ENCODE measurements around the gene SAMD8.
"Not testable (repeated sequence)": the region's sequence is repeated elsewhere in the genome, so short reads cannot be mapped to it uniquely, and the experiment has no call there.

The SAMD8 gene

DNA sequence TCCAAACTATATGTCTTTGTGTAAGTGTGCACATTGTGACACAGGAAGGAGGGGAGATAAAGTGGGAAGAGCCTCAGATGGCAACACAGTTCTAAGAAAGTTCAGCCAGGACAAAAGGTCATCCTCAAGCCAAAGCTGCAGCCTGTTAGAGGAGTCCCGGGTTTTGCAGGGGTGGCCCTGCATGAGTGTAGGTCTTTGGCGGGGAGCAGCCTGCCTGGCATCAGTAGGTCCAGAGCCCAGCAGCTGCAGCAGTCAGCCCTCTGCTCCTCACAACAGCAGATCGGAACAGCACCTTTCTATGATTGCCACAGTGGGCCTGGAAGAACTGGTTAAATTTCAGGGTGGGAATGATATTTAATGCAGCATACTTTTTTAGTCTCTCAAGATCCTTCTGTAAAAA, 85.6 kb downstream of the SAMD8 start:
- DNase-seq: no peak

DNA sequence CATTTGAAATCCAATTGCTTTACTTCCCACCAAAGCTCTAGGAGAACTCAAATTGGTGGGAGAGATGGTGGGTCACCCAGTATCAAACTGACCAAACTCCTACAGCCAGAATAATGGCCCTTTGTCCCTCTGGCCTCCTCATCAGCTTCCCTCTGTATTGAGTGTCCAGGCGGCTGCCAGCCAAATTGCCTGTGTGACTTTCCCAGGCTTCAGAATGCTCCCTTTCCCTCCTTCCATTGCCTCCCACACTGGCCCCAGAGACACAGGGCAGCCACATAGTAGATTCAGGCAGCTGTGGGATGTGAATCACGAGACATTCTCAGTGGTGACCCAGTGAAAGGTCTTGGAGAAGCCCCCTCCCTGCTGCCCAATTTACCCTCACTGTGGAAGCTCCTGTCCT, 86.5 kb downstream of the SAMD8 start:
- no peak for DNase-seq

DNA sequence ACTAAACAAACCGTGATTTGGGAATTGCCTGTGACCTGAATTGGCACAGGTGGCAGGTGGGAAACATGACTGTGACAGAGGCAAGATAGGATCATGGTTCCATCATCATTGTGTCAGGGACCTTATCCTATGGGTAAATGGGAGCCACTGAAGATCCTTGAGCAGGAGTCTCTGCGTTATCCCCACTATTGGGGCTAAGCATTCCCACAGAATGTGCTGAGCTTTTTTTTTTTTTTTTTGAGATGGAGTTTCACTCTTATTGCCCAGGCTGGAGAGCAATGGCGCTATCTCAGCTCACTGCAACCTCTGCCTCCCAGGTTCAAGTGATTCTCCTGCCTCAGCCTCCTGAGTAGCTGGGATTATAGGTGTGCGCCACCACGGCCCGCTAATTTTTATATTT, 88.5 kb downstream of the SAMD8 start:
- not testable (repeated sequence) for DNase-seq

DNA sequence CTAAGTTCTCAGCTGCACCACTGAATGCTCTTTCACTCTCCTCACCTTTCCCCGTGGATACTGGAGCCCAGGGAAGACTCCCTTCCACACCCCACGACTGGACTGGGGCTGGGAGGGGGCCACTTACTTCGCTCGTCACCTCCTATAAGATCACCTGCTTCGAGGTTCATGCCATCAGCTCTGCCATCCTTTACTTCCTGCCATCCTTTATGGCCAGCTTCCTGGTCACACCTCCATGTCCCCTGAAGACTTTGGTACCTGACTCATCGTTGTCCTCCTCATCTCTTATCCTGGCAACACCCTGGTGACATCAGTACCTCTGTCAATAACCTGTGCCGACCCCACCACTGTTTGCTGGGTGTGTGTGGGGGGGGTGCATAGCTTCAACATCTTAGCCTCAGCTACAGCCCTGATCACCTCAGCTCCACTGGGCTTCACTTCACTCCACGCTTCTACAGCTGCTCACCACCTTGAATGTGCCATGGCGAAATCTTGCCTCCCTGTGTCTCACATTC, 90.4 kb downstream of the SAMD8 start:
- no peak for DNase-seq

DNA sequence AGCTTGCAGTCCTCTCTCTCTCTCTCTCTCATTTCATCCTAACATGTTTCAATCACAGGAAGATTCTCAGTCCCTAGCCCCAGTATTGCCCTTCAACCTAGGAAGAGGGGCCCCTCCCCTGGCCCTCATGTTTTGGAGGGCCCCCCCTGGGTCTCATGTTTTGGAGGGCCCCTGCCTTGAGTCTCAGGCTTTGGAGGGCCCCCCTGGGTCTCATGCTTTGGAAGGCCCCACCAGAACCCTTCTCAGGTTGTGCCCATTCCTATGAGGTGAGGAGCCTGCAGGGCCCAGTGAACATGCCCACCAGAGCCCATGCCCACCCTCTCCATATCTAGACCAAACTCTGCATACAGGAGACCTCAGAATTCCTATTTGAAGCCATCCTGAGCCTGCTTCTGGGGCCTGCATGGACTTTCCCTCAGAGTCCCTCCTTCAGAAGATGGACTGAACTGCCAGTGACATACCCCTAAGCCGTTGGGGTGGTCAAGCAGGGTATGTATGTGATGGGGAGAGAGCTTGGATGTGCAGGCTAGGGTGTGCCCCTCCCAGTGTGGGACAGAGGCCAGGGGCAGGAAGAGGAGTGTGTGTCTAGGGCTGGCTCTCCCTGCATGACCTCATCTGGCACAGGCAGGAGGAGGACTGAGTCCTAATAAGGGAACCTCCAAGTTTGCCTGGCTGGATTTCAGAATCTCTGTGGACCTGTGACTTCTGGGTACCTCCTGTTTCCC, 91.0 kb downstream of the SAMD8 start:
- no peak for DNase-seq

DNA sequence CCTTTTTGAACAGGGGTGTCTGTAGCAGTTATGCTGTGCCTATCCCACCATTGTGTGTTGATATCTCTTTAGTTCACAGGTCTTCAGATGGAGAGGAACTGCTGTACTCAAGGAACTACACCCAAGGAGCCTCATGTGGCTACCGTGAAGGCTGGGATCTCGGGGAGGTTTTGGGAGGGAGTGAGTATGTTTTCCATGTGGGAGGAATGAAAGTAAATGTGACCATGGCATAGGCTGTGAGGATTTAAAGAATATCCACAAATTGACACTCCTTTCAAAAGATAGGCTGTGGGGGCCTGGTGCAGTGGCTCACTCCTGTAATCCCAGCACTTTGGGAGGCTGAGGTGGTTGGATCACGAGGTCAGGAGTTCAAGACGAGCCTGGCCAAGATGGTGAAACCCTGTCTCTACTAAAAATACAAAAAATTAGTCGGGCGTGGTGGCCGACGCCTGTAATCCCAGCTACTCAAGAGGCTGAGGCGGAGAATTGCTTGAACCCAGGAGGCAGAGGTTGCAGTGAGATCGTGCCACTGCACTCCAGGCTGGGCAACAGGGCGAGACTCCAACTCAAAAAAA, 91.7 kb downstream of the SAMD8 start:
- not testable (repeated sequence) for DNase-seq

DNA sequence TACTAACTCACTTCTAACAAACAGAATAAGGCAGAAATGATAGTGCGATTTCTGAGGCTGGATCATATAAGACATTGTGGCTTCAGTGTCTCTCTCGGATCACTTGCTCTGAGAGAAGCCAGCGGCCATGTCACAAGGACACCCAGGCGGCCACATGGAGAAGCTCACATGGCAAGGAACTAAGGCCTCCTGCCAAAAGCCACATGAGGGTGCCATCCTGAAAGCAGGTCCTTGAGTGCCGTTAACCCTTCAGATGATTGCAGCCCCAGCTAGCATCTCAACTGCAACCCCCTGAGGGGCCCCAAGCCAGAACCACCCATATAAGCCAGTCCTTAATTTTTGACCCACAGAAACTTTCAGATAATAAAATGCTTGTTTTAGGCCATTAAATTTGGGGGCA, 92.3 kb downstream of the SAMD8 start:
- DNase-seq: no peak

DNA sequence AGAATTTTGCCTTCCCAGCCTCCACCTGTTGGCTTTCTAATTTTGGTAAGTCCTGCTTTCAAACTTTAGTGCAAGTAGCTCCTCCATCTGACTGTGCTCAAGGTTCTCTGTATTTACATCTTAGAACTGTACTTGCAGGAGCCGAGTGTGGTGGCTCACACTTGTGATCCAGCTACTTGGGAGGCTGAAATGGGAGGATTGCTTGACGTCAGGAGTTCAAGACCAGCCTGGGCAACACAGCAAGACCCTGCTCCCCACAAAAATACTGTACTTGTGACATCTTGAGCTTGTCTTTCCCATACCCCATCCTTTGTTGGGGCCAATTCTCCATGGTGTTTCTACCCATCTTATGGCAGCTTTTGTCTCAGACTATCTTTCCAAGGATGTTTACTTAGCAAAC, 94.5 kb downstream of the SAMD8 start:
- DNase-seq: no peak

DNA sequence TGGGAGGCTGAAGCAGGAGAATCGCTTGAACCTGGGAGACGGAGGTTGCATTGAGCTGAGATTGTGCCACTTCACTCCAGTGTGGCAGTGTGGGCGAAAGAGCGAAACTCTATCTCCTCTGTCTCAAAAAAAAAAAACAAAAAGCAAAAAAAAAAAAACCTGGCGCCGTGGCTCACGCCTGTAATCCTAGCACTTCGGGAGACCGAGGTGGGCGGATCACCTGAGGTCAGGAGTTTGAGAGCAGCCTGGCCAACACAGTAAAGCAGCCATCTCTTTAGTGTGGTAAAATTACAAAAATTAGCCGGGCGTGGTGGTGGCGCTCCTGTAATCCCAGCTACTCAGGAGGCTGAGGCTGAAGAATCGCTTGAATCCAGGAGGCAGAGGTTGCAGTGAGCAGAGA, 95.2 kb downstream of the SAMD8 start:
- DNase-seq: not testable (repeated sequence)

DNA sequence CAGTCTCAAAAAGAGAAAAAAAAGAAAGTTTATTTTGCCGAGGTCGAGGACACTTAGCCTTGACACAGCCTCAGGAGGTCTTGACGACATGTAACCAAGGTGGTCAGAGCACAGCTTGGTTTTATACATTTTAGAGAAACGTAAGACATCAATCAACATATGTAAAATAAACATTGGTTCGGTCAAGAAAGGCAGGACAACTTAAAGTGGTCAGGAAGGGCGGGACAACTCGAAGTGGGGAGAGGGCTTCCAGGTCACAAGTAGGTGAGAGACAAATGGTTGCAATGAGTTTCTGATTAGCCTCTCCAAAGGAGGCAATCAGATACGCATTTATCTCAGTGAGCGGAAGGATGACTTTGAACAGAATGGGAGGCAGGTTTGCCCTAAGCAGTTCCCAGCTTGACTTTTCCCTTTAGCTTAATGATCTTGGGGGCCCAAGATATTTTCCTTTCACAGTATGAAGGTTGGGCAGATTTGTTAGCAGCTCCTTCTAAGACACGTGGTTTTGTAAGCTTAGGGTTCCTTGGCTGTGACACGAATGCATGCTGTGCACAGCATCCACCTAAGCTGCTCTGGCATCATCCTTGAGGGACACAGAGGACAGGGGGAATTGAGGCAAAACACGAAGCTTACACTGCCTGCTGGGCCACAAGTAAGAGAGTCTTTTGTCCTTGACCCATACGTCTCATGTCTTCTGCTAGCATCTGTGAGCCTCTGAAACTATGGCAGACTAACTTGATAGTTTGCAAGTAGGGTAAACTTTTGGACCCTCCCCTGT, 95.8 kb downstream of the SAMD8 start:
- no peak for DNase-seq

DNA sequence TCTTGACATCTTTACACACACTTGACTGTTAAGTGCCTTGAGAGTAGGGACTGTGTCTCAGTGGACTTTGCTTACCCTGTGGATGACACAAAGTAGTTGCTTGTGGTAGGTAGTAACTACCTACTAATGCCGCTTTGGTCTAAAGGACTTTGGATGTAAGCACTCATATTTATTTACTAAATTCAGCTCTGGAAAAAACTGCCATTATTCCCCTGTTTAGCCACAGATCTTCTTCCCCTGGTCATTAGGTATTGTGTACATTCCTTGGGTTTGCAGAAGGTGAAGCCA, 96.3 kb downstream of the SAMD8 start:
- DNase-seq: no peak

DNA sequence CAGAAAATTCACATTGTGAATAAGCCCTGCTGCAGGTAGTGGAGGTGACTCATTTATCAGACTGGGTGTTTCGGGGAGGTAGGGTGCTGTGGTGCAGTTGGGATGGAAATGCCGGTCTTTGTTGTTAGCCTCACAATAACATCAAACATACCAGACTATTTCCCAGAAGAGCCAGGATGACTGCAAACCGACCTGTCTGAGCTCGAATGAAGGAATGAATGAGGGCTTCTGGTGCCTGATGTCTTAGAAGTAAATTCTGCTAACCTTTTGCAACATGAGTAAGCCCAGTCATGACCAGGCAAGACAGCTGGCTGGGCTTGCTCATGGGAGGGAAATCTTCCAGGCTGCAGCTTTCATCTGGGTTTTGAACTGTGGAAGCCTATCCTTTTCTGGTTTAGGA, 96.7 kb downstream of the SAMD8 start:
- DNase-seq: no peak

DNA sequence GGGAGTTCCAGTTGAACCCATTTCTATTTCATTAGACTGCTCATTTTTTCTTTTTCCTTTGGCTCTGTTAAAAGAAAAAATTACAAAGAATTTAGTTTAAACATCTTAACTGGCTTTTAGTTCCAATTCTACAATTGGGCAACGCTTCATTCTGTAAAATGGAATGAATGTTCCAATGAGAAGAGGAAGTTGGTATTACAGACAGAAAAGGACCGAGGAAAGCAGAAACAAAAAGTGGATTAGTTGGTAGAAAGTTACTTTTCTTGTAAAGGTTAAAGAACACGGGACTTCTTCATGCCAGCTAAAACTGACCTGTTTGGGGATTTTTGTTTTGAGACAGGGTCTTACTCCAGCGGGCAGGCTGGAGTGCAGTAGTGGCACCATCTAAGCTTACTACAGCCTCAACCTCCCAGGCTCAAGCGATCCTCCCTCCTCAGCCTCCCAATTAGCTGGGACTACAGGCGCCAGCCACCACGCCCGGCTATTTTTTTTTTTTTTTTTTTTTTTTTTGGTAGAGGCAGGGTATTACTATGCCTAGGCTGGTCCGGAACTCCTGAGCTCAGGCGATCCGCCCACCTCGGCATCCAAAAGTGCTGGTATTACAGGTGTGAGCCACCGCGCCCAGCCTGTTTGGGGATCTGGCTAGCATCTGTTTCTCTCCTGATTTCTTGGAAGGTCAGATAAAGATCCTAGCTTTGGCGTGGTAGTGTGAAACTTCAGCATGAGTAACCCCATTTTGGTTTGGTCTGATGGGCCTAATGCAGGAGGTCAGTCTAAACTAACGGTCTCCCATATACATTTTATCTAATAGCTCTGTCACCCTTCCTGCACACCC, 97.8 kb downstream of the SAMD8 start:
- DNase-seq: peak in 1 of 2 experiments; percentile 31

DNA sequence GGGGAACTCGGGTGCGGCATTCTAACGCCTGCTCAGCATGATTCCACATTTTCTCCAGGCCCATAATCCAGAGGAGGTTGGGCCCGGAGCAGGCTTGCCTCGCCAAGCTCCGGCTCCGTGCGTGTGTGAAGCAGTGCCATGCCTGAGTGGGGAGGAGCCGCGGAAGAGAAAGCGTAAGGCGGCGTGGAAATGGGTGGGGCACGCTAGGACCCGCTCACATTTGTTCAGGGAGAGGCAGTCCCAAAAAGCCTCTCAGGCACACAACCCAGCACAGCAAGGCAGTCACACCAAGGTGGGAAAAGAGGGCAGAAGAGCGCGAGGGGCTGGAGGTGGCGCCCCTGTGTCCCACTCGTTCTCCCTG, 98.4 kb downstream of the SAMD8 start:
- peak; percentile 75 to 81 for DNase-seq

DNA sequence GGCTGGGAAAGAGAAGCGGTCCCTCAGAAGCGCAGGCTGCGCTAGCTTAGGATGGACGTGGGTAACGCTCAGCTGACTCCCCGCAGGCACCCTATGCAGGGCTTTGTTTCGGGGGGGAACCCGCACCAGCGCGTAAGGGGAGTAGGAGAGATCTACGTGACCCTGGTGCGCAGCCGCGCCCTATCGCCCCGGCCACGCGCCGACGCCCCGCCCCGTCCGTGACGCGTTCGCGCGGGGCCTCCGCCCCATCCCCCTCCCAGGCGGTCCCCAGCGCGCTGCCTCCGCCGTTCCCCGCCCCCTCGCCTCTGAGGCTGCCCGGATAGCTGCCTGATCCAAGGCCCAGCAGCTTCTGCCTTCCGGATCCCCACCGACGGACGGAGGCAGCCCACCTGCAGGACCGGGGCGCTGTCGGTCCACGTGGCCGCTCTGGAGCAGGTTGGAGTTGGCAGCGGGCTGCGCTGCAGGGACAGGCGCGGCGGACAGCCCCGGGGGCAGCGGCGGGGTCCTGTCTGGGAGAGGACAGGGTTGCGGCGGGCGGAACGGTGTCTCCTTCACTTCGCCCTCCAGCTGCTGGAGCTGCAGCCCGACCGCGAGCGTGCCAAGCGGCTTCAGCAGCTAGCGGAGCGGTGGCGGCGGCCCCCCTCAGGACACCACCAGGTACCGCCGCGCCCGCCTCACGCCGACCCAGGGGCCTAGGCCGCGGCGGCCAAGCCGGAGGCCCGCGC, 99.0 kb downstream of the SAMD8 start, which contains the start of gene VDAC2:
Gene VDAC2, plus strand, starts transcription at position 515 of the 725 bp plus-strand sequence. CDS start 363 bp downstream, outside the sequence.
- peak; percentile 92 to 93 for DNase-seq

DNA sequence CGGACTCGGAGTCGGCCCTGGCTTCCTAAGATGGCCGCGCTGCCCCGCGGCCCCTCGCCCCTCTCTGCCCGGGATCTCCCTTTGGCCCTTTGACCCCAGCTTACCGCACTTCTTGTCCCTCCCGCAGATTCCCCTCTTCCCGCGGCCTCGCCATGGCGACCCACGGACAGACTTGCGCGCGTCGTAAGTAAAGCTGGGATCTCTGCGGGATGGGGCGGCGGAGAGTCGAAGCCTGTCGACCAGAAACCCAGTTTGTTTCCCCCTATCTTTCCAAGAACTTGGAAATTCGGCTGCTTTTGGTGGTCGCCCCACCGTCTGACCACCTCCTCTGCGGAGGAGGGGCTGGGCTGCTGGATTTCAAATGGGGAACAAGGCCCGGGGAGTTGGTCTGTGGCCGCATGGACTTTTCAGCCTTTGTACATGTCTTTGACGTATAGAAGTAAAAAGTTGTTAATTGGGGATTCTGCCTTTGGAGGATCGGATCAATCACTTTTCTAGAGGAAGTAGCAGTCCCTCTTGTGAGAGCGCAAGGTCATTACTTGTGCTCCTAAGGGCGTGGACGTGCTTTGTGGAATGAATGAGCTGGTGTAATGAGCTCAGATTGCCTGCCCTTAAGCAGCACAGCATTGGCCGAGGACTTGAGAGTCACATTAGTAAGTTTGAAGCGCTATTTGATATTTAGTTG, 99.7 kb downstream of the SAMD8 start:
- peak; percentile 37 to 48 for DNase-seq

DNA sequence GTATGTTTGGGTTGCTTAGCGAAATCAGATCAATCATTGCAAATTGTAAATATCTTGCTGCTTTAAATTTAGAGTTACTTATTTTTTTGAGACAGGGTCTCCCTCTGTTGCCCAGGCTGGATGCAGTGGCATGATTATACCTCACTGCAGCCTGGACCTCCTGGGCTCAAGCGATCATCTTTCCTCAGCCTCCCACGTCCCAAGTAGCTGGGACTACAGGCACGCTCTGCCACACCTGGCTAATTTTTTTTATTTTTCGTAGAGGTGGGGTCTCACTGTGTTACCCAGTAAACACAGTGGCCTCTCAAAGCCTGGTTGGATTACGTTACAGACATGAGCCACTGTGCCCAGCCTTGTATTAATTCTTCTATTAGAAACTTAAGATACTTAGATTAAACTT, 100.9 kb downstream of the SAMD8 start:
- no peak for DNase-seq

DNA sequence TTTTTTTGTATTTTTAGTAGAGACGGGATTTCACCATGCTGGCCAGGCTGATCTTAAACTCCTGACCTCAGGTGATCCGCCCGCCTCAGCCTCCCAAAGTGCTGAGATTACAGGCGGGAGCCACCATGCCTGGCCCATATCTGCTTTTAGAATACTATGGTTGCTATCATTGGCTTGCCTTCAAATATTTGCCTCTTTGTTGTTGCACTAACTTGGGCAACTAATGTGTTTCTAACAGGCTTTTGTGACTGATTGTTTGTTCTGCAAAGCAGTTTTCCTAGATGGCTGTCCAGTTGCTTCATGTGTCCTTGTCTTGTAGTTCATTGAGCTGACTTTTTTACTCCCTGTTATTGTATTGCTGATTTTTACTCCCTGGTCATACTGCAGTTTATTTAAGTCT, 108.8 kb downstream of the SAMD8 start:
- DNase-seq: no peak

DNA sequence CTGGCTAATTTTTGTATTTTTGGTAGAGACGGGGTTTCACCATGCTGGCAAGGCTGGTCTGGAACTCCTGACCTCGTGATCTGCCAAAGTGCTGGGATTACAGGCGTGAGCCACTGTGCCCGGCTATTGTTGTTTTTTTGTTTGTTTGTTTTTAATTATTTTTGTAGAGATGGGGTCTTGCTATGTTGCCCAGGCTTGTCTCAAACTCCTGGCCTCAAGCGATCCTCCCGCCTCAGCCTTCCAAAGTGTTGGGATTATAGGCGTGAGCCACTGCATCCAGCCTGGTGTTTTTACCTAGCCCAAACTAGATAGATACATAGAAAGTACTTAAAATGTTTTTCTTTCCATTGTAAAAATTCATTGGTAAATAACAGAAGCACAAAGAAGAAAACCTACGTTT, 110.0 kb downstream of the SAMD8 start:
- not testable (repeated sequence) for DNase-seq

DNA sequence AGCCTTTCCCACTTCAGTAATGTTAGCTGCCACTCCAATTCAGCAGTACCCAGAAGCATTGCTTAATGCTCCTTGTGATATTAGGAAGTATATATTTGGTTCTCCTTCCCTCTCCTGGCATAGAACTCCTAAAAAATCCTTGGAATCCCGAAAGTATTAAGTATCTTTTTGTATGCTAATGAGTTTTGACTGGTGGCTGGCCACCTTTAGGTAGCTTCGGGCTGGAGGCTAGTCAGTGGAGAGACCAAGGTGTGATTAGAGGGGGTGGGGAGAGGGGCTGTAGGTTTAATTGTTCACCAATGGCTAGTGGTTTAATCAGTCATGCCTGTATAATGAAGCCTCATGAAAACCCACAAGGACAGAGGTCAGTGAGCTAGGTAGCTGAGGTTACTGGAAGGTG, 112.1 kb downstream of the SAMD8 start:
- no peak for DNase-seq

DNA sequence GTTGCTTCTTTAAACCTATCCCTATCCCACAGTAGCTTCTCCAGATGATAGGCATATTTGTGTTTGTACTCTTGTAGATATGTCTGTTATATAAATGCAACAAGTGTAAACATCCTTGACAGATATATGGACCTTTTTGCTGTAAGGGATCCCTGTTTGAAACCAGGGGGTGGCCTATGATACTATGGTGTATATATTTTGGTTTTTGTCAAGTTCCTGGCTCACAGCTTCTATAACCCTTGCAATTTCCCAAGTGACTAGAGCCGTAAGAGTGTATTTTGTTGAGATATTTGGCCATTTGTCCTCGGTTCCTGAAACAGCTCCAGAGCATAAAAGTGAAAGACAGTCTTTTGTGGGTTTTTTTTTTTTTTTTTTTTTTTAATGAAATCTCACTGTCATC, 114.6 kb downstream of the SAMD8 start:
- DNase-seq: no peak

DNA sequence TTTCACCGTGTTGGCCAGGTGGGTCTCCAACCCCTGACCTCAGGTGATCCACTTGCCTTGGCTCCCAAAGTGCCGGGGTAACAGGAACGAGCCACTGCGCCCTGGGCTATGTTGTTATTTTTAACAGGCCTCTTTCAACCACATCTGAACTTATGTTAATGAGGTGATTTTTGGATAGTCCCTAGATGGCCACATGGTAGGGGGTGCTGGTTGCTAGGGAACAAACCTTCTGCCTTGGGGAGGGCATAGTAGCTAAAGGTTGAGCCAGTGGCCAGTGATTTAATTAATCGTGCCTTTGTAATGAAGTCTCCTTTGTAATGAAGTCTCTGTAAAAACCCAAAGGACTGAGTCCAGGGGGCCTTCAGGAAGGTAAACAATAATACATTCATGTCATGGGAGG, 115.2 kb downstream of the SAMD8 start:
- no peak for DNase-seq
